ENCODE data around the gene PRDM8. TPM values are rescaled to one million over a fixed set of nuclear protein-coding genes. Genes with fewer than 3 reads are reported as not detected.

The PRDM8 gene
- total RNA-seq, 1 experiment from 2014 or later, result not detected

- Mint-ChIP-seq H3K9me3 (no peaks in the 10 kb centered on the region), H3K36me3 (0 out of 2 replicates have a peak, but pooled peaks cover 2% of the 10 kb centered on the region), H3K27me3 (ENCODE audit: low read depth) (peaks cover 100% of the 10 kb centered on the region), H3K4me3 (no peak overlapping the region), H3K27ac (no peak overlapping the region), H3K4me1 (peaks cover 24% of the 10 kb centered on the region)
- TF ChIP-seq MYBL2 (CRISPR knock-in tag; IDR thresholded peaks at IDR 0.05) (no peak), ZNF671 (CRISPR knock-in tag; IDR thresholded peaks at IDR 0.05) (no peak)
- ATAC-seq (no peak), DNase-seq (ENCODE audit: low spot score) (no peak)
- POLR2A ChIA-PET, result no interaction called here
- CTCF ChIA-PET, result interaction anchor here (1.5 to 1.8 kb wide), 2 partner anchors 10 to 13 kb away, joined by 6 to 7 read pairs; no protein-coding TSS in a partner anchor
Observed at GRCh38 chr4:80195441-80196140, 1.7 kb upstream of the PRDM8 start.

- CTCF ChIA-PET, result interaction anchor here (1.1 to 1.8 kb wide), 3 partner anchors 11 to 23 kb away, joined by 3 to 7 read pairs (median 6); no protein-coding TSS in a partner anchor
- H3K36me3 Mint-ChIP-seq, result 0 out of 2 replicates have a peak, but pooled peaks cover 2% of the 10 kb centered on the region
- no peaks in the 10 kb centered on the region for H3K9me3 Mint-ChIP-seq
- H3K27ac Mint-ChIP-seq, result no peak overlapping the region
- TF ChIP-seq E2F5 (CRISPR knock-in tag; IDR thresholded peaks at IDR 0.05) (no peak), TEAD4 (CRISPR knock-in tag; IDR thresholded peaks at IDR 0.05) (no peak), ZMAT4 (CRISPR knock-in tag; IDR thresholded peaks at IDR 0.05) (no peak), KAT7 (CRISPR knock-in tag; IDR thresholded peaks at IDR 0.05; ENCODE audit: borderline replicate concordance) (no peak), CREB1 (CRISPR knock-in tag; IDR thresholded peaks at IDR 0.05) (no peak)
- H3K4me1 Mint-ChIP-seq, result peaks cover 28% of the 10 kb centered on the region
- ATAC-seq, result peak; percentile 65
- H3K4me3 Mint-ChIP-seq, result peak overlapping the region; percentile 66; the same call in 1 of the 2 replicates
- POLR2A ChIA-PET, result no interaction called here
- peaks cover 100% of the 10 kb centered on the region for H3K27me3 Mint-ChIP-seq (ENCODE audit: low read depth)
- peak; percentile 59 for DNase-seq (ENCODE audit: low spot score)
Observed at GRCh38 chr4:80196259-80196921, 913 bp upstream of the PRDM8 start.

GRCh38 chr4:80197601-80198440 lies 518 bp downstream of the PRDM8 start:
- TF ChIP-seq FOXP1 (CRISPR knock-in tag; IDR thresholded peaks at IDR 0.05; ENCODE audit: borderline replicate concordance) (no peak), NR2C2 (CRISPR knock-in tag; IDR thresholded peaks at IDR 0.05) (no peak), ZNF423 (CRISPR knock-in tag; IDR thresholded peaks at IDR 0.05) (no peak), ARID4B (CRISPR knock-in tag; IDR thresholded peaks at IDR 0.05; ENCODE audit: borderline replicate concordance) (no peak), E2F5 (CRISPR knock-in tag; IDR thresholded peaks at IDR 0.05) (no peak), NFE2L1 (CRISPR knock-in tag; IDR thresholded peaks at IDR 0.05) (no peak), ZBTB43 (CRISPR knock-in tag; IDR thresholded peaks at IDR 0.05) (no peak), FOXJ3 (CRISPR knock-in tag; IDR thresholded peaks at IDR 0.05; ENCODE audit: borderline replicate concordance) (no peak), CREB1 (CRISPR knock-in tag; IDR thresholded peaks at IDR 0.05) (no peak), ATF1 (CRISPR knock-in tag; IDR thresholded peaks at IDR 0.05) (no peak), SMAD3 (CRISPR knock-in tag; IDR thresholded peaks at IDR 0.05; ENCODE audit: borderline replicate concordance) (no peak)
- POLR2A ChIA-PET, result no interaction called here
- Mint-ChIP-seq H3K4me3 (peak overlapping the region; percentile 66), H3K27me3 (ENCODE audit: low read depth) (peaks cover 97% of the 10 kb centered on the region), H3K4me1 (peaks cover 31% of the 10 kb centered on the region), H3K27ac (no peak overlapping the region), H3K9me3 (no peaks in the 10 kb centered on the region), H3K36me3 (0 out of 2 replicates have a peak, but pooled peaks cover 2% of the 10 kb centered on the region)
- CTCF ChIA-PET, result interaction anchor here (1.5 to 1.8 kb wide), 2 partner anchors 13 to 15 kb away, joined by 6 to 7 read pairs; no protein-coding TSS in a partner anchor
- peak; percentile 61 for DNase-seq (ENCODE audit: low spot score)
- peak; percentile 32 for ATAC-seq
